GM19372 (cell line): Measurements from ENCODE around the gene FBXO34.
"Not testable (repeated sequence)": the region's sequence is repeated elsewhere in the genome, so short reads cannot be mapped to it uniquely, and the experiment has no call there.

ENCODE experiments used
- ATAC-seq: cut with Tn5 transposase; IDR thresholded peaks from one replicate; pipeline ENCODE4 v1.9.1; 2021; ENCODE audit warnings: mild to moderate bottlenecking, low read depth, moderate library complexity; ENCODE audit not compliant: unreplicated experiment

FBXO34 gene

GRCh38 chr14:55340482-55340881, 69.3 kb downstream of the FBXO34 start:
- no peak for ATAC-seq

DNA sequence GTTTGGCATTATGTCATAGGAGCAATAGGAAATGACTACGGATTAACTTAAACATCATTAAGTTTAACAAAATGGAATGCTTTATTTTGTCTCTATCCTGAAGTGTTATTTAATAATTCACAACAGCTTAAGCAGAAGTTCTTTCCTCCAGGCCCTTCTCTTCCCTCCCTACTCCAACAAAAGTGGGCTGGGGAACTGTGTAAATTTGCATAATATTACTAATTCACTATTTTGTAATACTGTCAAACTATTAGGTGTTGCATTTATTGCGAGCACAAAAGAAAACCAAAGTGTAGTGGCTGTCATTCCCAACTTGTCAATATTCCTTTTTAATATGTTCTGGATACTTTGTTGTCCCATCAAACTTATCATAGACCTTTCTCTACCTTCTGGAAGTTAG, 70.6 kb downstream of the FBXO34 start:
- no peak for ATAC-seq

DNA sequence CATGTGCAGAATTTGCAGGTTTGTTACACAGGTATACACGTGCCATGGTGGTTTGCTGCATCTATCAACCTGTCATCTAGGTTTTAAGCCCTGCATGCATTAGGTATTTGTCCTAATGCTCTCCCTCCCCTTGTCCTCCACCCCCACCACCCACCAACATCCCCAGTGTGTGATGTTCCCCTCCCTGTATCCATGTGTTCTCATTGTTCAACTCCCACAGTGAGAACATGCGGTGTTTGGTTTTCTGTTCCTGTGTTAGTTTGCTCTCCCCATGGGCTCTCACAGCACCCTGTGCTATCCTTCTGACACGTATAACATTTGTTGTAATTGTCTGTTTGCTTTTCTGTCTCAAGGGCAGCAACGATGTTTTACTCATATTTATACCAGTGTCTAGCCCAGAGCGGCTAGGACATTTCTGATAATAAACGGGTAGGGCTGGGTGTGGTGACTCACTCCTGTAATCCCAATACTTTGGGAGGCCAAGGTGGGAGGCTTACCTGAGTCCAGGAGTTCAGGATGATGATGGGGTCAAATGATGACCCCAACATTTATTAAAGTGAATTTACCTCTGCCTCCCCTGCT, 73.5 kb downstream of the FBXO34 start:
- not testable (repeated sequence) for ATAC-seq

DNA sequence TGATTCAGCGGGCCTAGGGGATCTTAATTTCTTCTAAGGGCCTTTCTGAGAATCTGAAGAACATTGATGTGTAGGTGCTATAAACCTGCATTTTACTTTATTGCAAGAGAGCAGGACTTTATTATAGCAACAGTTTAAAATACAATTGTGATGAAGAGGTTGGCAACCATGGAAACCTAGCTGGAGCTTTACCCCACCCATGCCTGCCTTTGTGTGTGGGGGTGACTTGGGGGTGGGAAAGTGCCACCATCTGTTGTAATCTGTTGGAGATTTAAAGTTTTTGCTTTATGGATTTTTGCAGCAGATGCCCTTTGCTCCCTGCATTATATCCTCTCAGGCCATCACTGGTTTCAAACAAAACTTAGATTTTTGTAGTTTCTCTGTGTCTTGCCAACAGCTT, 75.8 kb downstream of the FBXO34 start:
- ATAC-seq = no peak

DNA sequence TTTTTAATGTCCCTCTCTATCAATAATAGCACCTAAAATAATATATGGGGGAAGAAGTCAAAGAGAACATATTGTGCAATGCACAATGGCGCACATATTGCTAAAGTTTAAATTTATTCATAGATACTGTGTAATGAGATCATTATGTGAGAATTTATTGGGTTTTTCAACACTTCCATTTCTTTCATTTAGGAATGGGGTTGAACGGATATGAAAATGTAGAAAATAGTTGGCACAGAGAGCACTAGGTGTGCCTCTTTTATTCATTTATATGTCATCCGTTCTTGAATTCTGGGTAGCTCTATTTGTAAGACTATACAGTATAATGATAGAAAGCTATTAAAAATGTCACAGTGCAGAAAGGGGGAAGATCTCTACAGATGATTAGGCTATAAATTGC, 76.5 kb downstream of the FBXO34 start:
- no peak for ATAC-seq

GRCh38 chr14:55348766-55349453, 77.7 kb downstream of the FBXO34 start:
- ATAC-seq = no peak

DNA sequence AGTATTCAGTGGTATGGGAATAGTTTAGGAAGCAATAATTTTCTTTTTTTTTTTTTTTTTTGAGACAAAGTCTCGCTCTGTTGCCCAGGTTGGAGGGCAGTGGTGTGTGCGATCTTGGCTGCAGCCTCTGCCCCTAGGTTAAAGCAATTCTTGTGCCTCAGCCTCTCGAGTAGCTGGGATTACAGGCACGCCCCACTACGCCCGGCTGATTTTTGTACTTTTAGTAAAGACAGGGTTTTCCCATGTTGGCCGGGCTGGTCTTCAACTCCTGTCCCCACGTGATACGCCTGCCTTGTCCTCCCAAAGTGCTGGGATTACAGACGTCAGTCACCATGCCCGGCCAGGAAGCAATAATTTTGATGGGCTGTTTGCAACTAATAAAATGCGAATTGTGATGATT, 78.3 kb downstream of the FBXO34 start:
- no peak for ATAC-seq

- no peak for ATAC-seq
Measured at GRCh38 chr14:55350461-55350860, 79.2 kb downstream of the FBXO34 start.

DNA sequence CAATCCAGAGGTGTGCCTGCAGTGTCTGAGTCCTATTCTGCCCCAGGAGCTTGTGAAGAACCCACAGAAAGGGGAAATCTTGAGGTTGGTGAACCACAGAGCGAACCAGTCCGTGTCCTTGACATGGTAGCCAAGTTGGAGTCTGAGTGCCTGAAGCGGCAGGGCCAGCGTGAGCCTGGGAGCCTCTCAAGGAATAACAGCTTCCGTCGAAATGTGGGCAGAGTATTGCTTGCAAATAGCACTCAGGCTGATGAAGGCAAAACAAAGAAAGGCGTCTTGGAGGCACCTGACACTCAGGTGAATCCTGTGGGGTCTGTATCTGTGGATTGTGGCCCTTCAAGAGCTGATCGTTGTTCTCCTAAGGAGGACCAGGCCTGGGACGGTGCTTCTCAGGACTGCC, 79.9 kb downstream of the FBXO34 start:
- ATAC-seq = no peak

- ATAC-seq = no peak
Measured at GRCh38 chr14:55352201-55352600, 81.0 kb downstream of the FBXO34 start.

- no peak for ATAC-seq
Measured at GRCh38 chr14:55353686-55354467, 82.7 kb downstream of the FBXO34 start.

DNA sequence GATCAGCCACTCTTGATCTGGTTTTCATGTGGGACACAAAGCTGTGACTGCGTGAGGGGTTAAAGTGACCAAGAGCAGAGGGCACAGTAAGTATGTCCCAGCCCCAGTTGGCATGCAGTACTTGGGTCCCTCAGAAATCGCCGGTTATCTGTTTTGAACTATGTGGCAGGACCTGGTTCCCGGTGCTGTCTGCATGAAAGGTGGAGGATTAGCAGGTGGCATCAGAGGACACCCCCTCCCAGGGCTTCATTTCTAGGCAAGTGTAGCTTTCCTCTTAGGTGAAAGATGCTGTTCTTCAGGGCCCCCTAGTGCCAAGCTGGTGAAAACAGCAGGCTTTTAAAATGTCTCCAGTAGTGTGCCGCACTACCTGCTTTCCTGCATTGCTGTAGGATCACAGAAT, 83.3 kb downstream of the FBXO34 start:
- peak; percentile 56 for ATAC-seq

GRCh38 chr14:55355922-55356321, 84.7 kb downstream of the FBXO34 start:
- no peak for ATAC-seq

DNA sequence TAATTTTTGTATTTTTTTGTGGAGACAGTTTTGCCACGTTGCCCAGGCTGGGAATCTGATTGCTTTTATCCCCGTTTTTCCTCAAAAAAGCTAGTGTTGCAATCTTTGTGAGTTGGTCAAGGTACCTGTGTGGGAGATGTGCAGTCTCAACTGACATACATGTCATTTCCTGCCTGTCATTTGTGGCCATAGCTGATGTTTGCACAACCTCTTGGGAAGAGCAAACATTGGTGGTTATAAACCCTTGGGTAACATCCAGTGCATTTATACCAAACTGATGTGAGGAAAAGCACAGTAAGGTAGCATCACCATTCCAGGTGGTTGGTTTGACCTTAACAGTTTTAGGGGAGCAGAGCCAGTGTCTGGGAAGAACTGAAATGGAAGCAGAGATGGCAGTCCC, 85.7 kb downstream of the FBXO34 start:
- ATAC-seq = no peak

DNA sequence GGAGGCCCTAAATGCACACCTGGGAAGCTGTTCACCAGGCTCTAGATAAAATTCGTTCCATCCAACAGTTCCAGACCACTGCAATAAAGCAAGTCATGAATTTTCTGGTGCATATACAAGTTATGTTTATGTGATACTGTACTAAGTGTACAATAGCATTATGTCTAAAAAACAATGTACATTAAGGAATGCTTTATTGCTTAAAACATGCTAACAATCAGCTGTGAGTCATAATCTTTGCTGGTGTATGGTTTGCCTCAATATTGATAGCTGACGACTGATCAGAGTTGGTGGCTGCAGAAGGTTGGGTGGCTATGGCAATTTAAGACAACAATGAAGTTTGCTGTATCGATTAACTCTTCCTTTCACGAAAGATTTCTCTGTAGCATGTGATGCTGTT, 88.1 kb downstream of the FBXO34 start:
- no peak for ATAC-seq

DNA sequence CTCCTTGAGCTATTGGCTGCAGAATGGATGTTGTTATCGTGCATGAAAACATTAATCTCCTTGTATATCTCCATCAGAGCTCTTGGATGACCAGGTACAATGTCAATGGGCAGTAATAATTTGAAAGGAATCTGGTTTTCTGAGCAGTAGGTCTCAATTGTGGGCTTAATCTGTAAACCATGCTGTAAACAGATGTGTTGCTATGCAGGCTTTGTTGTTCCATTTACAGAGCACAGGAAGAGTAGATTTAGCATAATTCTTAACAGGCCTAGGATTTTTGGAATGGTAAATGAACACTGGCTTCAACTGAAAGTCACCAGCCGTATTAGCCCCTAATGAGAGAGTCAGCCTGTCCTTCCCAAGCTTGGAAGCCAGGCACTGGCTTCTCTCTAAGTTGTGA, 90.0 kb downstream of the FBXO34 start:
- ATAC-seq = no peak

- no peak for ATAC-seq
Measured at GRCh38 chr14:55366271-55366670, 95.0 kb downstream of the FBXO34 start.

- no peak for ATAC-seq
Measured at GRCh38 chr14:55370883-55371455, 99.7 kb downstream of the FBXO34 start.

GRCh38 chr14:55372423-55372822, 101.2 kb downstream of the FBXO34 start:
- no peak for ATAC-seq

GRCh38 chr14:55372825-55373224, 101.6 kb downstream of the FBXO34 start:
- ATAC-seq = no peak
